DOHH2 (cell line): Measurements from ENCODE around the gene LOX.

Experiments
- H3F3A ChIP-seq: fragments of 200-600 bp; sonication (generic), shearing (Covaris generic); 2 replicates; pipeline ENCODE4 v1.6.0; 2016; ENCODE audit warnings: antibody characterized with exemption, mild to moderate bottlenecking; ENCODE audit not compliant: control insufficient read depth, insufficient read depth
- H3K27ac ChIP-seq: fragments of 200-600 bp; sonication (generic); 2 replicates; pipeline ENCODE4 v1.5.1; 2014; ENCODE audit warnings: low read depth, mild to moderate bottlenecking, low read length, moderate library complexity
- H3K27me3 ChIP-seq: fragments of 200-600 bp; sonication (generic); 2 replicates; pipeline ENCODE4 v1.6.1; 2014; ENCODE audit warnings: mild to moderate bottlenecking, low read length, mixed read lengths; ENCODE audit not compliant: control insufficient read depth
- H3K36me3 ChIP-seq: fragments of 200-600 bp; sonication (generic); 2 replicates; pipeline ENCODE4 v1.6.1; 2014; ENCODE audit warnings: mild to moderate bottlenecking, low read length, moderate library complexity, mixed read lengths; ENCODE audit not compliant: control insufficient read depth
- H3K4me1 ChIP-seq: fragments of 200-600 bp; sonication (generic); 2 replicates; pipeline ENCODE4 v1.6.1; 2014; ENCODE audit warnings: mild to moderate bottlenecking, low read length, mixed read lengths; ENCODE audit not compliant: control insufficient read depth
- H3K4me2 ChIP-seq: fragments of 200-600 bp; sonication (generic); 2 replicates; pipeline ENCODE4 v1.6.0; 2014; ENCODE audit warnings: mild to moderate bottlenecking, low read length, moderate library complexity
- H3K4me3 ChIP-seq: fragments of 200-600 bp; sonication (generic); 2 replicates; pipeline ENCODE4 v1.5.1; 2014; ENCODE audit warnings: mild to moderate bottlenecking, low read length, mixed read lengths
- H3K79me2 ChIP-seq: fragments of 200-600 bp; sonication (generic); 2 replicates; pipeline ENCODE4 v1.6.1; 2014; ENCODE audit warnings: mild to moderate bottlenecking, low read length, mixed read lengths; ENCODE audit not compliant: control insufficient read depth
- H3K9me2 ChIP-seq: fragments of 200-600 bp; sonication (generic); replicated peaks from 2 replicates; pipeline ENCODE4 v1.6.1; 2014; ENCODE audit warnings: mild to moderate bottlenecking, low read length, mixed read lengths; ENCODE audit not compliant: control insufficient read depth
- H3K9me3 ChIP-seq: fragments of 200-600 bp; sonication (generic); 2 replicates; pipeline ENCODE4 v1.6.1; 2014; ENCODE audit warnings: antibody characterized with exemption, low read length, mixed read lengths; ENCODE audit not compliant: control insufficient read depth, insufficient read depth
- H4K20me1 ChIP-seq: fragments of 200-600 bp; sonication (generic); 2 replicates; pipeline ENCODE4 v1.6.0; 2014; ENCODE audit warnings: low read depth, mild to moderate bottlenecking, antibody characterized with exemption, low read length, moderate library complexity; ENCODE audit not compliant: control insufficient read depth, insufficient read depth
- CTCF ChIP-seq: fragments of 200-600 bp; sonication (generic); IDR thresholded peaks from one replicate; pipeline ENCODE4 v1.5.1; 2014; ENCODE audit warnings: antibody characterized with exemption, mild to moderate bottlenecking, low read depth, low read length; ENCODE audit not compliant: poor library complexity, severe bottlenecking
- EZH2phosphoT487 ChIP-seq: fragments of 200-600 bp; sonication (generic); IDR thresholded peaks from 2 replicates; pipeline ENCODE4 v1.6.1; 2017; ENCODE audit warnings: borderline replicate concordance, mild to moderate bottlenecking, antibody characterized with exemption, low read length, moderate library complexity, mixed read lengths

LOX gene

DNA sequence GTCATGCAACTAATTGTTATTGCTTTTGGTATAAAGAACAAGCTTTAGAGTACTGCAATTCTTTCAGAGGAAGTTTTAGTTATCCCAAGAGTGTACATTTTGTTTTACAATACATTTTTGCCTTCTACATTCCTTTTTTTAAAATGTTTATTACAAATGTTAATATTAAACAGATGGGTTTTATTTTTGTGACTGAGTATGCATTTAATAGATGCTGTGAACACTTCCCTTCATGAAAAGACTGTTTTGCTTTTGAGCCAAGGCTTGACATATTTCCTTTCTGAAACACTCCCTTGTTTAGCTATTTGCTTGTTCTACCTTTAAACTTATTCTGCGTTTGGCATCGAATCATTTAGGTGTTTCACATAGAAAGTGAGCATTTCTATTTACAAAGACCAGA is 36.4 kb upstream of the LOX start:
- no peak for TF ChIP-seq EZH2phosphoT487
- TF ChIP-seq CTCF: no peak
- no peaks in the 10 kb centered on the region for H3K27me3 ChIP-seq
- no peaks in the 10 kb centered on the region for H4K20me1 ChIP-seq
- no peak overlapping the region for H3K27ac ChIP-seq
- no peaks in the 10 kb centered on the region for H3K9me3 ChIP-seq
- no peaks in the 10 kb centered on the region for H3K4me1 ChIP-seq
- no peak overlapping the region for H3K4me3 ChIP-seq
- H3K9me2 ChIP-seq: no peaks in the 10 kb centered on the region
- H3K36me3 ChIP-seq: no peaks in the 10 kb centered on the region
- H3K79me2 ChIP-seq: no peaks in the 10 kb centered on the region
- no peaks in the 10 kb centered on the region for H3F3A ChIP-seq
- no peak overlapping the region for H3K4me2 ChIP-seq

DNA sequence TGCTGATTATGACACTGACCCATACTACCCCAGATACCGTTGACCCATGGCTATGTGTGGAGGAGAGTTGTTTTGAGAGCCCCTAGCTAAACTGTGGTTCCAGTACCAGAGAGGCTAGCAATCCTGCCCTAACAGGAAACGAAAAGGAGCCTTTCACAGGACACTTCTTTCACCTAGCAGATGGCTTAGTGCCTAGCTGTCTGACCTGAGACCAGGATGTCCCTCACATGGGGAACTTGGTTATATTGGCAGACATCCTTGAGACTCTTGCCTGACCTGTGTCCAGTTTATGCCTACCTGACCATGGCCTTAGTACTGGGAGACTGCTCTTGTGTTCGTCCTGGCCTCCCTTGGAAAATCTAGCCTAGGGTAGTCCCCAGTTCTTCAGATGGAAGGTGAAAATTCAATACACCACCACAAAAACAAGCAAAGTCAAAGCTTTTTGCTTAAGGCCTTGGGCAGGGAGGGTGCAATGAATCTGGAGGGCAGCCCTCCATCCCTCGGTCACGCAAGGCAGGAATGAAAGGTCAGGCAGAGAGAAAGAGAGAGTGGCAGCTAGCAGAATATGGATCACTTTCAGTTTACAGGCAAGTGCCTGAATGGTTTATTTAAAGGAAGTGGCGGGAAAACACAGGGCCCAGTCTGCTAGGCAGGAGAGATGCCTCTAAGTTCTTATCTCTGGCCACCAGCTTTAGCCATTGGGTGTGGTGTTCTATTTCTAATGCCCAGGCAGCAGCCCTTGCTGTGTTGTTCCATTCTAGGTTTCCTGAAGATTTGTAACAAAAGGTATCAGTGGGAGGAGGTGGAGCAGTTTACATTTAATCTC is 34.9 kb upstream of the LOX start:
- H3K4me2 ChIP-seq: no peak overlapping the region
- H3K9me3 ChIP-seq: no peaks in the 10 kb centered on the region
- no peaks in the 10 kb centered on the region for H3F3A ChIP-seq
- no peaks in the 10 kb centered on the region for H3K4me1 ChIP-seq
- TF ChIP-seq CTCF: no peak
- no peak for TF ChIP-seq EZH2phosphoT487
- H4K20me1 ChIP-seq: no peaks in the 10 kb centered on the region
- H3K27me3 ChIP-seq: no peaks in the 10 kb centered on the region
- no peaks in the 10 kb centered on the region for H3K9me2 ChIP-seq
- H3K36me3 ChIP-seq: no peaks in the 10 kb centered on the region
- H3K79me2 ChIP-seq: no peaks in the 10 kb centered on the region
- H3K4me3 ChIP-seq: no peak overlapping the region
- H3K27ac ChIP-seq: no peak overlapping the region

DNA sequence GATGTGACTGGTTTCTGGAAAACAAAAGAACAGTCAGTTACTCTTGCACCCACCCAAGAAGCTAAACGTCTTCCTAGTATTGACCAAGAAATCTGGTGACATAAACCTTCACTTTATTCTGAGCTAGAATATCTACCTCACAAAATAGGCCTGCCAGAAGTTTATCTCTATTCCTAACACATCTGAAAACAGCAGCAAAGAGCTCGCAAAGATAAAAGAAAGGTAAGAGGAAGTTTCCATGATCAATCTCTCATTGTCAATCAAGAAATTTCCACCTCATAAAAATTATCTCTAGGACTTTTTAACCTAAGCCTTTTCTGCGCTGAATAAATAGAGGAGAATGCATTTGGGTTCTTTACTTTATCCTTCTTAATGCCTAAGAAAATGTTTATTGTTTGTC is 34.0 kb upstream of the LOX start:
- Histone ChIP-seq H3K79me2 (no peaks in the 10 kb centered on the region), H3K27ac (no peak overlapping the region), H3K4me1 (no peaks in the 10 kb centered on the region), H4K20me1 (no peaks in the 10 kb centered on the region), H3K4me2 (no peak overlapping the region), H3F3A (no peaks in the 10 kb centered on the region), H3K9me3 (no peaks in the 10 kb centered on the region), H3K9me2 (no peaks in the 10 kb centered on the region), H3K36me3 (no peaks in the 10 kb centered on the region), H3K27me3 (no peaks in the 10 kb centered on the region), H3K4me3 (no peak overlapping the region)
- TF ChIP-seq EZH2phosphoT487 (no peak), CTCF (no peak)
